Body of pancreas (tissue), 4 donors: Measurements from ENCODE around the gene KRT10.

Experiments used
- CTCF ChIP-seq, 7 experiments: fragments of 450-650 bp in 4 of 7; fragments of 200-600 bp in 3 of 7; sonication (generic) in 3 of 7; IDR thresholded peaks; one replicate each; pipeline ENCODE4 v1.5.1; 2016 to 2019; ENCODE audit warnings: antibody characterized with exemption in 7 of 7
- POLR2A ChIP-seq, 3 donors: fragments of 450-650 bp; IDR thresholded peaks; one replicate each; pipeline ENCODE4 v1.6.1; 2016; ENCODE audit warnings: antibody characterized with exemption in 3 of 3, mild to moderate bottlenecking in 2 of 3

GRCh38 chr17:40812639-40813038, 9.8 kb downstream of the KRT10 start:
- TF ChIP-seq CTCF (IDR thresholded peaks at IDR 0.05) (no peak), POLR2A (IDR thresholded peaks at IDR 0.05) (no peak)
